OCI-LY1 (cell line): ENCODE data around the gene CHRM4.

Experiments used
- H2AFZ ChIP-seq: fragments of 200-600 bp; sonication (generic), shearing (Covaris generic); 2 replicates; pipeline ENCODE4 v1.6.0; 2014; ENCODE audit warnings: antibody characterized with exemption, mild to moderate bottlenecking, low read length
- H3F3A ChIP-seq: fragments of 200-600 bp; sonication (generic), shearing (Covaris generic); 2 replicates; pipeline ENCODE4 v1.6.0; 2014; ENCODE audit warnings: mild to moderate bottlenecking, antibody characterized with exemption, low read length, moderate library complexity; ENCODE audit not compliant: insufficient read depth
- H3K27ac ChIP-seq: fragments of 200-600 bp; sonication (generic); 2 replicates; pipeline ENCODE4 v1.5.1; 2014; ENCODE audit warnings: low read length, mixed run types, mild to moderate bottlenecking, low read depth; ENCODE audit not compliant: poor library complexity, severe bottlenecking
- H3K27me3 ChIP-seq: fragments of 200-600 bp; sonication (generic); 2 replicates; pipeline ENCODE4 v1.6.0; 2014; ENCODE audit warnings: antibody characterized with exemption, mild to moderate bottlenecking, low read length, moderate library complexity; ENCODE audit not compliant: insufficient read depth
- H3K36me3 ChIP-seq: fragments of 200-600 bp; sonication (generic); 2 replicates; pipeline ENCODE4 v1.6.1; 2014; ENCODE audit warnings: mild to moderate bottlenecking, antibody characterized with exemption, low read length, moderate library complexity, mixed read lengths; ENCODE audit not compliant: insufficient read depth
- H3K4me1 ChIP-seq: fragments of 200-600 bp; sonication (generic); 2 replicates; pipeline ENCODE4 v1.5.1; 2014; ENCODE audit warnings: mild to moderate bottlenecking, low read length, moderate library complexity; ENCODE audit not compliant: insufficient read depth, severe bottlenecking
- H3K4me2 ChIP-seq: fragments of 200-600 bp; sonication (generic), shearing (Covaris generic); 2 replicates; pipeline ENCODE4 v1.6.1; 2014; ENCODE audit warnings: low read length
- H3K4me3 ChIP-seq: fragments of 200-600 bp; sonication (generic); 2 replicates; pipeline ENCODE4 v1.5.1; 2014; ENCODE audit warnings: low read length, low read depth, mild to moderate bottlenecking, mixed read lengths; ENCODE audit not compliant: poor library complexity, severe bottlenecking
- H3K79me2 ChIP-seq: fragments of 200-600 bp; shearing (Covaris generic); 2 replicates; pipeline ENCODE4 v1.6.1; 2016; ENCODE audit warnings: mixed run types, low read length, mixed read lengths; ENCODE audit not compliant: insufficient read depth
- H3K9ac ChIP-seq: fragments of 200-600 bp; sonication (generic), shearing (Covaris generic); 2 replicates; pipeline ENCODE4 v1.6.1; 2014; ENCODE audit warnings: mild to moderate bottlenecking, low read length, mixed read lengths
- H3K9me2 ChIP-seq: fragments of 200-600 bp; sonication (generic), shearing (Covaris generic); 2 replicates; pipeline ENCODE4 v1.6.1; 2014; ENCODE audit warnings: low read depth, mild to moderate bottlenecking, low read length, mixed read lengths
- H3K9me3 ChIP-seq: fragments of 200-600 bp; shearing (Covaris generic); 2 replicates; pipeline ENCODE4 v1.6.1; 2014; ENCODE audit warnings: low read length, mixed read lengths
- H4K20me1 ChIP-seq: fragments of 200-600 bp; sonication (generic), shearing (Covaris generic); 2 replicates; pipeline ENCODE4 v1.6.0; 2016; ENCODE audit warnings: mild to moderate bottlenecking, low read length; ENCODE audit not compliant: insufficient read depth
- CTCF ChIP-seq: fragments of 200-600 bp; sonication (generic), shearing (Covaris generic); IDR thresholded peaks from 2 replicates; pipeline ENCODE4 v1.5.1; 2017; ENCODE audit warnings: mild to moderate bottlenecking, antibody characterized with exemption, low read length, moderate library complexity, mixed read lengths
- EZH2 ChIP-seq: fragments of 200-600 bp; sonication (generic), shearing (Covaris generic); IDR thresholded peaks from 2 replicates; pipeline ENCODE4 v1.8.0; 2017; ENCODE audit warnings: borderline replicate concordance, mixed run types, mild to moderate bottlenecking, antibody characterized with exemption, low read length, moderate library complexity, mixed read lengths

Gene CHRM4

GRCh38 chr11:46391578-46392420 is at the start of gene CHRM4:
Gene CHRM4 (minus strand): TSS chr11:46391776. CDS start chr11:46386557, 5,219 bp downstream.
- H3K79me2 ChIP-seq: no peaks in the 10 kb centered on the region
- no peak within 1 kb of the TSS for H3K9ac ChIP-seq
- no peak within 1 kb of the TSS for H3K27ac ChIP-seq
- no peaks in the 10 kb centered on the region for H3F3A ChIP-seq
- no peaks in the 10 kb centered on the region for H3K9me3 ChIP-seq
- no peaks in the 10 kb centered on the region for H4K20me1 ChIP-seq
- peaks cover 24% of the 10 kb centered on the region for H3K4me1 ChIP-seq
- peaks cover 4% of the 10 kb centered on the region; the same call in 1 of the 2 replicates for H3K27me3 ChIP-seq
- no peak for TF ChIP-seq EZH2
- peak; percentile 50 for TF ChIP-seq CTCF
- H3K9me2 ChIP-seq: no peaks in the 10 kb centered on the region
- peaks cover 6% of the 10 kb centered on the region; the same call in 1 of the 2 replicates for H3K36me3 ChIP-seq
- peak within 1 kb of the TSS; percentile 89 for H3K4me2 ChIP-seq
- no peak within 1 kb of the TSS for H2AFZ ChIP-seq
- peak within 1 kb of the TSS; percentile 58 for H3K4me3 ChIP-seq

GRCh38 chr11:46438211-46438610 is 46.6 kb upstream of the CHRM4 start:
- TF ChIP-seq CTCF (no peak), EZH2 (no peak)
- H3K4me3 ChIP-seq: no peak overlapping the region
- H2AFZ ChIP-seq: no peak overlapping the region
- no peaks in the 10 kb centered on the region for H3K79me2 ChIP-seq
- H3K27ac ChIP-seq: no peak overlapping the region
- H3K9me3 ChIP-seq: no peaks in the 10 kb centered on the region
- no peaks in the 10 kb centered on the region for H3K9me2 ChIP-seq
- H3K4me2 ChIP-seq: no peak overlapping the region
- H3K9ac ChIP-seq: no peak overlapping the region
- peaks cover 34% of the 10 kb centered on the region; the same call in 1 of the 2 replicates for H3K36me3 ChIP-seq
- no peaks in the 10 kb centered on the region for H3K4me1 ChIP-seq
- H3K27me3 ChIP-seq: no peaks in the 10 kb centered on the region
- no peaks in the 10 kb centered on the region for H4K20me1 ChIP-seq
- no peaks in the 10 kb centered on the region for H3F3A ChIP-seq

GRCh38 chr11:46437122-46437689 is 45.6 kb upstream of the CHRM4 start:
- Histone ChIP-seq H3K27me3 (no peaks in the 10 kb centered on the region), H3K4me2 (no peak overlapping the region), H3F3A (no peaks in the 10 kb centered on the region), H3K4me3 (no peak overlapping the region), H3K79me2 (no peaks in the 10 kb centered on the region), H3K9me3 (no peaks in the 10 kb centered on the region), H3K4me1 (no peaks in the 10 kb centered on the region), H3K27ac (no peak overlapping the region), H3K9me2 (no peaks in the 10 kb centered on the region), H2AFZ (no peak overlapping the region), H4K20me1 (no peaks in the 10 kb centered on the region), H3K36me3 (peaks cover 27% of the 10 kb centered on the region; the same call in 1 of the 2 replicates), H3K9ac (no peak overlapping the region)
- no peak for TF ChIP-seq CTCF
- no peak for TF ChIP-seq EZH2
